ENCODE measurements around the gene COL5A2.

The COL5A2 gene

DNA sequence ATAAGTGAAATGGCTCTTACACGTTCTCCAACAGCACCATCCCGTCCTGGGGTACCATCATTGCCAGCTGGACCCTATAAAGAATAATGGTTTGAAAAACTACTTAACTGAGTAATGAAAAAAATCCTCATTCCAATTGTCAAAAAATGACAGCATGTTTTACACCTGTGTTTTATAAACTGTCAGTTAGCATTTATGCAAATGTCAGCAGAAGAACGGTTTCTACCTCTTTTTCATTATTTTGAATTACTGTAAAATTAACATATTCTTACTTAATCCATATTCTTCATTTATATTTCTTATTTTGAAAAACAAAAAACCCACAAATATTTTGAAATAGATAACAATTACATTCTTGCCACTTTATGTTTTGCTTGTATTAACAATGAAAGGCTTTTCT, 131.4 kb downstream of the COL5A2 start:
- H3K9me3 ChIP-seq (ENCODE audit: insufficient read depth, low read depth, low read length): no peaks in the 10 kb centered on the region
- no peaks in the 10 kb centered on the region for H3F3A ChIP-seq (ENCODE audit: low read depth)
- no peaks in the 10 kb centered on the region for H3K79me2 ChIP-seq (ENCODE audit: insufficient read depth, low read length)
- H2AFZ ChIP-seq (ENCODE audit: low read length): no peak overlapping the region
- no peaks in the 10 kb centered on the region for H4K20me1 ChIP-seq (ENCODE audit: insufficient read depth, low read length, poor library complexity, severe bottlenecking)
- H3K4me1 ChIP-seq (ENCODE audit: insufficient read depth, low read length, poor library complexity, severe bottlenecking): no peaks in the 10 kb centered on the region
- no peak overlapping the region for H3K9ac ChIP-seq (ENCODE audit: low read depth, low read length, poor library complexity, severe bottlenecking)
- no peaks in the 10 kb centered on the region for H3K27me3 ChIP-seq (ENCODE audit: insufficient read depth, low read length, poor library complexity, severe bottlenecking)
- no peak overlapping the region for H3K4me3 ChIP-seq (ENCODE audit: low read length, poor library complexity, severe bottlenecking)
- no peaks in the 10 kb centered on the region for H3K9me2 ChIP-seq (replicated peaks; ENCODE audit: low read depth, low read length)
- TF ChIP-seq EZH2phosphoT487 (IDR thresholded peaks at IDR 0.05; ENCODE audit: borderline replicate concordance): no peak
- TF ChIP-seq, protein P1, sequence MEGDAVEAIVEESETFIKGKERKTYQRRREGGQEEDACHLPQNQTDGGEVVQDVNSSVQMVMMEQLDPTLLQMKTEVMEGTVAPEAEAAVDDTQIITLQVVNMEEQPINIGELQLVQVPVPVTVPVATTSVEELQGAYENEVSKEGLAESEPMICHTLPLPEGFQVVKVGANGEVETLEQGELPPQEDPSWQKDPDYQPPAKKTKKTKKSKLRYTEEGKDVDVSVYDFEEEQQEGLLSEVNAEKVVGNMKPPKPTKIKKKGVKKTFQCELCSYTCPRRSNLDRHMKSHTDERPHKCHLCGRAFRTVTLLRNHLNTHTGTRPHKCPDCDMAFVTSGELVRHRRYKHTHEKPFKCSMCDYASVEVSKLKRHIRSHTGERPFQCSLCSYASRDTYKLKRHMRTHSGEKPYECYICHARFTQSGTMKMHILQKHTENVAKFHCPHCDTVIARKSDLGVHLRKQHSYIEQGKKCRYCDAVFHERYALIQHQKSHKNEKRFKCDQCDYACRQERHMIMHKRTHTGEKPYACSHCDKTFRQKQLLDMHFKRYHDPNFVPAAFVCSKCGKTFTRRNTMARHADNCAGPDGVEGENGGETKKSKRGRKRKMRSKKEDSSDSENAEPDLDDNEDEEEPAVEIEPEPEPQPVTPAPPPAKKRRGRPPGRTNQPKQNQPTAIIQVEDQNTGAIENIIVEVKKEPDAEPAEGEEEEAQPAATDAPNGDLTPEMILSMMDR (conservative IDR thresholded peaks at IDR 0.05; ENCODE audit: low read length): no peak
- H3K36me3 ChIP-seq (ENCODE audit: insufficient read depth, low read length): no peaks in the 10 kb centered on the region
- no peak overlapping the region for H3K4me2 ChIP-seq (ENCODE audit: low read depth, low read length, poor library complexity, severe bottlenecking)

DNA sequence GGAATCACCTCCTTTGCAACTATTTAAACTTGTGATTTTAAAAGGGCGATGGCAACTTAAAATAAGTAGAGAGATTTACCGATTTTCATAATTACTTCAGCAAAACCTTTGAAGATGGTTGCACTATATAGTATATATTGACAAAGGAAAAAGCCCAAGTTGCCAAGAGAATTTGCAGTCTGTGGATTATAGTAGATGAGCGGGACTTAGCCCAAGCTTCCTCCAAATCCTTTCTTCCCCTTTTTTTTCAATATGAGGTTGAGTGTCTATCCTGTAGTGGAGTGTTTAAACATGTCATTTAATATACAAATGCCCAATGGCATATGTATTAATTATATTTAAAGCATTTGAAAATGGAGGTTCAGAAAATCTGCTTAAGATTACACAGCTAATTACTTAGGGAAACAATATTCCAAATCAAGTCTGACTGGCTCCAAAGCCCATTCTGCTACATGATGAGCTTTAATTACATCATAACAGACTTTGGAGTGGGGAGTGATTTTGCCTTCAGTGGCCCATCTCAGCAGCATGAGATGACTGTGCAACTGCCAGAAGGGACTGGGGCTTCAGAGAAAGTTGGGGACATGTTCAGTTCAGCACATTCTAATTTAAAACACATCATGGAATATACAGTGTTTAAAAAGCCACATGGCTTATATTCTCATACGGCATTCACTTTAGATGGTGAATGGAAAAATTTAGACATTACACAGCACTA, 132.2 kb downstream of the COL5A2 start:
- Histone ChIP-seq H3K4me2 (ENCODE audit: low read depth, low read length, poor library complexity, severe bottlenecking) (no peak overlapping the region), H3K9me3 (ENCODE audit: insufficient read depth, low read depth, low read length) (no peaks in the 10 kb centered on the region), H3K36me3 (ENCODE audit: insufficient read depth, low read length) (no peaks in the 10 kb centered on the region), H2AFZ (ENCODE audit: low read length) (no peak overlapping the region), H3K9ac (ENCODE audit: low read depth, low read length, poor library complexity, severe bottlenecking) (no peak overlapping the region), H3K4me1 (ENCODE audit: insufficient read depth, low read length, poor library complexity, severe bottlenecking) (no peaks in the 10 kb centered on the region), H3K4me3 (ENCODE audit: low read length, poor library complexity, severe bottlenecking) (no peak overlapping the region), H3F3A (ENCODE audit: low read depth) (no peaks in the 10 kb centered on the region), H3K27me3 (ENCODE audit: insufficient read depth, low read length, poor library complexity, severe bottlenecking) (no peaks in the 10 kb centered on the region), H4K20me1 (ENCODE audit: insufficient read depth, low read length, poor library complexity, severe bottlenecking) (no peaks in the 10 kb centered on the region), H3K79me2 (ENCODE audit: insufficient read depth, low read length) (no peaks in the 10 kb centered on the region), H3K9me2 (replicated peaks; ENCODE audit: low read depth, low read length) (no peaks in the 10 kb centered on the region)
- TF ChIP-seq, protein P1 (conservative IDR thresholded peaks at IDR 0.05; ENCODE audit: low read length): no peak
- no peak for TF ChIP-seq EZH2phosphoT487 (IDR thresholded peaks at IDR 0.05; ENCODE audit: borderline replicate concordance)

DNA sequence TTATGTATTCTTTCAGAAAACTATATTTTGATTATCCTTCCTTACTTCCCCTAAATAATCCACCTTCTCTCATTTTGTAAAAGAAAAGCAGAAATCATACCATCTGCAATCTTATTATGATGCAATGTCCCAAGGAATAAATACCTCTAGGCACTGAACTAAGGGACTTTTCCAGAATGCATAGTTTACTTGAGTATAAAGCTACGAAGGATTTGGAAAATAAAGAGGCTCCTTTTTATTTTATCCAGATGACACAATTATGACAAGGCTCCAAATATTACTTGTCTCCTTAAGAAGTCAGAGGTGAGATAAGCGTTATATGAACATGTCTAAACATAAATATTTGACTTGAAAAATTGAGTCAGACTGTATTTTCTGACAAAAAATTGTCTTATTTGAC, 133.2 kb downstream of the COL5A2 start:
- no peak overlapping the region for H3K9ac ChIP-seq (ENCODE audit: low read depth, low read length, poor library complexity, severe bottlenecking)
- H3K4me1 ChIP-seq (ENCODE audit: insufficient read depth, low read length, poor library complexity, severe bottlenecking): no peaks in the 10 kb centered on the region
- TF ChIP-seq, protein P1 (conservative IDR thresholded peaks at IDR 0.05; ENCODE audit: low read length): no peak
- H2AFZ ChIP-seq (ENCODE audit: low read length): no peak overlapping the region
- H3F3A ChIP-seq (ENCODE audit: low read depth): no peaks in the 10 kb centered on the region
- no peaks in the 10 kb centered on the region for H3K9me2 ChIP-seq (replicated peaks; ENCODE audit: low read depth, low read length)
- no peaks in the 10 kb centered on the region for H3K27me3 ChIP-seq (ENCODE audit: insufficient read depth, low read length, poor library complexity, severe bottlenecking)
- no peak overlapping the region for H3K4me3 ChIP-seq (ENCODE audit: low read length, poor library complexity, severe bottlenecking)
- no peaks in the 10 kb centered on the region for H3K36me3 ChIP-seq (ENCODE audit: insufficient read depth, low read length)
- H3K4me2 ChIP-seq (ENCODE audit: low read depth, low read length, poor library complexity, severe bottlenecking): no peak overlapping the region
- H4K20me1 ChIP-seq (ENCODE audit: insufficient read depth, low read length, poor library complexity, severe bottlenecking): no peaks in the 10 kb centered on the region
- H3K79me2 ChIP-seq (ENCODE audit: insufficient read depth, low read length): no peaks in the 10 kb centered on the region
- no peaks in the 10 kb centered on the region for H3K9me3 ChIP-seq (ENCODE audit: insufficient read depth, low read depth, low read length)
